ENCODE data around the gene DNASE1. TPM values are rescaled to one million over a fixed set of nuclear protein-coding genes. Genes with fewer than 3 reads are reported as not detected.
A peak's percentile ranks its signal among the peaks of the same experiment; 100 is the strongest.

The DNASE1 gene
- total and polyA plus RNA-seq, 2 donors from 2014 or later: 16.1 to 116 TPM

- no peaks in the 10 kb centered on the region for H3K9me3 ChIP-seq (ENCODE audit: control insufficient read depth in 2 of 3, insufficient read depth in 1 of 3, low read length in 3 of 3)
- no peak for FAIRE-seq
- H3K9ac ChIP-seq (ENCODE audit: low read length in 3 of 3): no peak overlapping the region
- no peak overlapping the region for H3K27ac ChIP-seq (ENCODE audit: low read depth in 2 of 2, low read length in 2 of 2)
- TF ChIP-seq CTCF (IDR thresholded peaks at IDR 0.05; ENCODE audit: borderline replicate concordance, extremely low read depth, insufficient read depth): no peak
- H3K27me3 ChIP-seq (ENCODE audit: control insufficient read depth, insufficient read depth, low read length): no peaks in the 10 kb centered on the region
- H3K4me1 ChIP-seq (ENCODE audit: control insufficient read depth in 2 of 3, insufficient read depth in 2 of 3, low read depth in 1 of 3, low read length in 3 of 3): peaks cover 0 to 13% (median 2%) of the 10 kb centered on the region in 3 donors
- no peak overlapping the region for H3K4me3 ChIP-seq (ENCODE audit: low read length in 3 of 3)
- DNase-seq: no peak
- intact Hi-C loops (cut with DNase I): no loop called here
- peaks cover 0 to 2% (median 0%) of the 10 kb centered on the region in 3 donors for H3K36me3 ChIP-seq (ENCODE audit: control insufficient read depth in 2 of 3, insufficient read depth in 3 of 3, low read length in 3 of 3)
Measured at GRCh38 chr16:3642397-3643094, 11.9 kb upstream of the DNASE1 start.

GRCh38 chr16:3643095-3643730, 11.3 kb upstream of the DNASE1 start:
- Histone ChIP-seq H3K4me1 (ENCODE audit: control insufficient read depth in 2 of 3, insufficient read depth in 2 of 3, low read depth in 1 of 3, low read length in 3 of 3) (peaks cover 0 to 7% (median 2%) of the 10 kb centered on the region in 3 donors), H3K9ac (ENCODE audit: low read length in 3 of 3) (no peak overlapping the region), H3K9me3 (ENCODE audit: control insufficient read depth in 2 of 3, insufficient read depth in 1 of 3, low read length in 3 of 3) (no peaks in the 10 kb centered on the region), H3K36me3 (ENCODE audit: control insufficient read depth in 2 of 3, insufficient read depth in 3 of 3, low read length in 3 of 3) (peaks cover 0 to 2% (median 0%) of the 10 kb centered on the region in 3 donors), H3K27me3 (ENCODE audit: control insufficient read depth, insufficient read depth, low read length) (no peaks in the 10 kb centered on the region), H3K4me3 (ENCODE audit: low read length in 3 of 3) (no peak overlapping the region), H3K27ac (ENCODE audit: low read depth in 2 of 2, low read length in 2 of 2) (no peak overlapping the region)
- TF ChIP-seq CTCF (IDR thresholded peaks at IDR 0.05; ENCODE audit: borderline replicate concordance, extremely low read depth, insufficient read depth): no peak
- DNase-seq (no peak), FAIRE-seq (no peak)
- intact Hi-C loops (cut with DNase I): no loop called here

- no peak for FAIRE-seq
- no peak for TF ChIP-seq CTCF (IDR thresholded peaks at IDR 0.05; ENCODE audit: borderline replicate concordance, extremely low read depth, insufficient read depth)
- Histone ChIP-seq H3K9ac (ENCODE audit: low read length in 3 of 3) (no peak overlapping the region), H3K4me1 (ENCODE audit: control insufficient read depth in 2 of 3, insufficient read depth in 2 of 3, low read depth in 1 of 3, low read length in 3 of 3) (peaks cover 0 to 7% (median 2%) of the 10 kb centered on the region in 3 donors), H3K27ac (ENCODE audit: low read depth in 2 of 2, low read length in 2 of 2) (peak overlapping the region in 1 of 2 donors; percentile 32), H3K36me3 (ENCODE audit: control insufficient read depth in 2 of 3, insufficient read depth in 3 of 3, low read length in 3 of 3) (peaks cover 0 to 2% (median 0%) of the 10 kb centered on the region in 3 donors), H3K9me3 (ENCODE audit: control insufficient read depth in 2 of 3, insufficient read depth in 1 of 3, low read length in 3 of 3) (no peaks in the 10 kb centered on the region), H3K4me3 (ENCODE audit: low read length in 3 of 3) (no peak overlapping the region), H3K27me3 (ENCODE audit: control insufficient read depth, insufficient read depth, low read length) (no peaks in the 10 kb centered on the region)
- intact Hi-C loops (cut with DNase I): no loop called here
- DNase-seq: peak in 1 of 5 donors; percentile 40
Measured at GRCh38 chr16:3645108-3645503, 9.4 kb upstream of the DNASE1 start.
